ENCODE data around the gene ARHGAP15.

ARHGAP15 gene

GRCh38 chr2:143668234-143668633 is 539.0 kb downstream of the ARHGAP15 start:
- Histone ChIP-seq H3K36me3 (ENCODE audit: control insufficient read depth, insufficient read depth, low read length) (no peaks in the 10 kb centered on the region), H3K4me3 (ENCODE audit: low read depth, low read length) (no peak overlapping the region), H3K9me3 (ENCODE audit: control insufficient read depth, insufficient read depth, low read length) (no peaks in the 10 kb centered on the region), H3K27me3 (ENCODE audit: control insufficient read depth, insufficient read depth, low read length) (no peaks in the 10 kb centered on the region), H3K9ac (ENCODE audit: low read depth, low read length) (no peak overlapping the region), H3K27ac (ENCODE audit: low read depth, low read length) (no peak overlapping the region), H3K4me1 (ENCODE audit: control insufficient read depth, insufficient read depth, low read length) (peaks cover 3% of the 10 kb centered on the region; the same call in 1 of the 2 replicates)

- H3K4me3 ChIP-seq (ENCODE audit: low read depth, low read length) = no peak overlapping the region
- H3K9me3 ChIP-seq (ENCODE audit: control insufficient read depth, insufficient read depth, low read length) = no peaks in the 10 kb centered on the region
- no peak overlapping the region for H3K9ac ChIP-seq (ENCODE audit: low read depth, low read length)
- H3K27ac ChIP-seq (ENCODE audit: low read depth, low read length) = no peak overlapping the region
- H3K36me3 ChIP-seq (ENCODE audit: control insufficient read depth, insufficient read depth, low read length) = no peaks in the 10 kb centered on the region
- H3K4me1 ChIP-seq (ENCODE audit: control insufficient read depth, insufficient read depth, low read length) = no peaks in the 10 kb centered on the region
- no peaks in the 10 kb centered on the region for H3K27me3 ChIP-seq (ENCODE audit: control insufficient read depth, insufficient read depth, low read length)
These were observed 544.8 kb downstream of the ARHGAP15 start for GRCh38 chr2:143674051-143674450.

- Histone ChIP-seq H3K9me3 (ENCODE audit: control insufficient read depth, insufficient read depth, low read length) (no peaks in the 10 kb centered on the region), H3K4me3 (ENCODE audit: low read depth, low read length) (no peak overlapping the region), H3K4me1 (ENCODE audit: control insufficient read depth, insufficient read depth, low read length) (no peaks in the 10 kb centered on the region), H3K27ac (ENCODE audit: low read depth, low read length) (no peak overlapping the region), H3K9ac (ENCODE audit: low read depth, low read length) (no peak overlapping the region), H3K27me3 (ENCODE audit: control insufficient read depth, insufficient read depth, low read length) (no peaks in the 10 kb centered on the region), H3K36me3 (ENCODE audit: control insufficient read depth, insufficient read depth, low read length) (no peaks in the 10 kb centered on the region)
These were observed 545.8 kb downstream of the ARHGAP15 start for GRCh38 chr2:143675021-143675420.

GRCh38 chr2:143679617-143680016 is 550.4 kb downstream of the ARHGAP15 start:
- no peak overlapping the region for H3K27ac ChIP-seq (ENCODE audit: low read depth, low read length)
- H3K4me3 ChIP-seq (ENCODE audit: low read depth, low read length) = no peak overlapping the region
- no peaks in the 10 kb centered on the region for H3K36me3 ChIP-seq (ENCODE audit: control insufficient read depth, insufficient read depth, low read length)
- H3K4me1 ChIP-seq (ENCODE audit: control insufficient read depth, insufficient read depth, low read length) = no peaks in the 10 kb centered on the region
- H3K9ac ChIP-seq (ENCODE audit: low read depth, low read length) = no peak overlapping the region
- H3K27me3 ChIP-seq (ENCODE audit: control insufficient read depth, insufficient read depth, low read length) = no peaks in the 10 kb centered on the region
- H3K9me3 ChIP-seq (ENCODE audit: control insufficient read depth, insufficient read depth, low read length) = no peaks in the 10 kb centered on the region

- no peaks in the 10 kb centered on the region for H3K9me3 ChIP-seq (ENCODE audit: control insufficient read depth, insufficient read depth, low read length)
- no peak overlapping the region for H3K4me3 ChIP-seq (ENCODE audit: low read depth, low read length)
- H3K4me1 ChIP-seq (ENCODE audit: control insufficient read depth, insufficient read depth, low read length) = no peaks in the 10 kb centered on the region
- H3K27ac ChIP-seq (ENCODE audit: low read depth, low read length) = no peak overlapping the region
- H3K27me3 ChIP-seq (ENCODE audit: control insufficient read depth, insufficient read depth, low read length) = no peaks in the 10 kb centered on the region
- no peaks in the 10 kb centered on the region for H3K36me3 ChIP-seq (ENCODE audit: control insufficient read depth, insufficient read depth, low read length)
- no peak overlapping the region for H3K9ac ChIP-seq (ENCODE audit: low read depth, low read length)
These were observed 551.7 kb downstream of the ARHGAP15 start for GRCh38 chr2:143680885-143681405.

- peak overlapping the region; percentile 6; the same call in 1 of the 2 replicates for H3K9ac ChIP-seq (ENCODE audit: low read depth, low read length)
- H3K27me3 ChIP-seq (ENCODE audit: control insufficient read depth, insufficient read depth, low read length) = no peaks in the 10 kb centered on the region
- H3K9me3 ChIP-seq (ENCODE audit: control insufficient read depth, insufficient read depth, low read length) = no peaks in the 10 kb centered on the region
- no peaks in the 10 kb centered on the region for H3K4me1 ChIP-seq (ENCODE audit: control insufficient read depth, insufficient read depth, low read length)
- no peak overlapping the region for H3K27ac ChIP-seq (ENCODE audit: low read depth, low read length)
- H3K4me3 ChIP-seq (ENCODE audit: low read depth, low read length) = no peak overlapping the region
- no peaks in the 10 kb centered on the region for H3K36me3 ChIP-seq (ENCODE audit: control insufficient read depth, insufficient read depth, low read length)
These were observed 553.3 kb downstream of the ARHGAP15 start for GRCh38 chr2:143682436-143683055.

GRCh38 chr2:143683977-143684376 is 554.8 kb downstream of the ARHGAP15 start:
- peaks cover 10% of the 10 kb centered on the region for H3K4me1 ChIP-seq (ENCODE audit: control insufficient read depth, insufficient read depth, low read length)
- H3K9ac ChIP-seq (ENCODE audit: low read depth, low read length) = no peak overlapping the region
- H3K9me3 ChIP-seq (ENCODE audit: control insufficient read depth, insufficient read depth, low read length) = no peaks in the 10 kb centered on the region
- H3K4me3 ChIP-seq (ENCODE audit: low read depth, low read length) = no peak overlapping the region
- H3K27ac ChIP-seq (ENCODE audit: low read depth, low read length) = no peak overlapping the region
- no peaks in the 10 kb centered on the region for H3K27me3 ChIP-seq (ENCODE audit: control insufficient read depth, insufficient read depth, low read length)
- H3K36me3 ChIP-seq (ENCODE audit: control insufficient read depth, insufficient read depth, low read length) = no peaks in the 10 kb centered on the region

- Histone ChIP-seq H3K27ac (ENCODE audit: low read depth, low read length) (no peak overlapping the region), H3K36me3 (ENCODE audit: control insufficient read depth, insufficient read depth, low read length) (no peaks in the 10 kb centered on the region)
These were observed 555.5 kb downstream of the ARHGAP15 start for GRCh38 chr2:143684551-143685320.

GRCh38 chr2:143685421-143686078 is 556.3 kb downstream of the ARHGAP15 start:
- no peak overlapping the region for H3K27ac ChIP-seq (ENCODE audit: low read depth, low read length)
- no peaks in the 10 kb centered on the region for H3K9me3 ChIP-seq (ENCODE audit: control insufficient read depth, insufficient read depth, low read length)
- H3K9ac ChIP-seq (ENCODE audit: low read depth, low read length) = no peak overlapping the region
- no peaks in the 10 kb centered on the region for H3K27me3 ChIP-seq (ENCODE audit: control insufficient read depth, insufficient read depth, low read length)
- no peak overlapping the region for H3K4me3 ChIP-seq (ENCODE audit: low read depth, low read length)
- peaks cover 26% of the 10 kb centered on the region for H3K4me1 ChIP-seq (ENCODE audit: control insufficient read depth, insufficient read depth, low read length)
- H3K36me3 ChIP-seq (ENCODE audit: control insufficient read depth, insufficient read depth, low read length) = no peaks in the 10 kb centered on the region

More at GRCh38 chr2:143684551-143685320, 555.5 kb downstream of the ARHGAP15 start:
- H3K9me3 ChIP-seq (ENCODE audit: control insufficient read depth, insufficient read depth, low read length) = no peaks in the 10 kb centered on the region
- H3K4me3 ChIP-seq (ENCODE audit: low read depth, low read length) = no peak overlapping the region
- no peaks in the 10 kb centered on the region for H3K27me3 ChIP-seq (ENCODE audit: control insufficient read depth, insufficient read depth, low read length)
- no peak overlapping the region for H3K9ac ChIP-seq (ENCODE audit: low read depth, low read length)
- H3K4me1 ChIP-seq (ENCODE audit: control insufficient read depth, insufficient read depth, low read length) = peaks cover 18% of the 10 kb centered on the region

- Histone ChIP-seq H3K9ac (ENCODE audit: low read depth, low read length) (no peak overlapping the region), H3K36me3 (ENCODE audit: control insufficient read depth, insufficient read depth, low read length) (no peaks in the 10 kb centered on the region), H3K4me3 (ENCODE audit: low read depth, low read length) (no peak overlapping the region), H3K9me3 (ENCODE audit: control insufficient read depth, insufficient read depth, low read length) (no peaks in the 10 kb centered on the region), H3K4me1 (ENCODE audit: control insufficient read depth, insufficient read depth, low read length) (peaks cover 37% of the 10 kb centered on the region), H3K27me3 (ENCODE audit: control insufficient read depth, insufficient read depth, low read length) (no peaks in the 10 kb centered on the region), H3K27ac (ENCODE audit: low read depth, low read length) (no peak overlapping the region)
These were observed 557.5 kb downstream of the ARHGAP15 start for GRCh38 chr2:143686585-143687164.
